OCI-LY3 (cell line): ENCODE measurements around the gene FHOD3.

Source experiments
- EZH2phosphoT487 ChIP-seq: fragments of 200-600 bp; shearing (Covaris generic); IDR thresholded peaks from 2 replicates; pipeline ENCODE4 v1.6.1; 2018; ENCODE audit warnings: antibody characterized with exemption, mixed run types, low read depth
- TF ChIP-seq, protein P1 (sequence below): fragments of 200-600, 300-600 bp; sonication (generic); IDR thresholded peaks from 2 replicates; pipeline ENCODE4 v1.5.1; 2014; ENCODE audit warnings: antibody characterized with exemption, low read length, low read depth

GRCh38 chr18:36348971-36349417, 51.5 kb downstream of the FHOD3 start:
- TF ChIP-seq, protein P1, sequence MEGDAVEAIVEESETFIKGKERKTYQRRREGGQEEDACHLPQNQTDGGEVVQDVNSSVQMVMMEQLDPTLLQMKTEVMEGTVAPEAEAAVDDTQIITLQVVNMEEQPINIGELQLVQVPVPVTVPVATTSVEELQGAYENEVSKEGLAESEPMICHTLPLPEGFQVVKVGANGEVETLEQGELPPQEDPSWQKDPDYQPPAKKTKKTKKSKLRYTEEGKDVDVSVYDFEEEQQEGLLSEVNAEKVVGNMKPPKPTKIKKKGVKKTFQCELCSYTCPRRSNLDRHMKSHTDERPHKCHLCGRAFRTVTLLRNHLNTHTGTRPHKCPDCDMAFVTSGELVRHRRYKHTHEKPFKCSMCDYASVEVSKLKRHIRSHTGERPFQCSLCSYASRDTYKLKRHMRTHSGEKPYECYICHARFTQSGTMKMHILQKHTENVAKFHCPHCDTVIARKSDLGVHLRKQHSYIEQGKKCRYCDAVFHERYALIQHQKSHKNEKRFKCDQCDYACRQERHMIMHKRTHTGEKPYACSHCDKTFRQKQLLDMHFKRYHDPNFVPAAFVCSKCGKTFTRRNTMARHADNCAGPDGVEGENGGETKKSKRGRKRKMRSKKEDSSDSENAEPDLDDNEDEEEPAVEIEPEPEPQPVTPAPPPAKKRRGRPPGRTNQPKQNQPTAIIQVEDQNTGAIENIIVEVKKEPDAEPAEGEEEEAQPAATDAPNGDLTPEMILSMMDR, result no peak
- no peak for TF ChIP-seq EZH2phosphoT487
